Measurements from ENCODE around the gene GAB2. TPM values are rescaled to one million over a fixed set of nuclear protein-coding genes. Genes with fewer than 3 reads are reported as not detected.

The GAB2 gene
- total and polyA plus RNA-seq, 2 experiments from 2014 or later = 4.9 to 10.2 TPM

- Histone ChIP-seq H3K4me3 (no peak overlapping the region), H3K4me2 (no peak overlapping the region), H2AFZ (no peak overlapping the region), H4K20me1 (ENCODE audit: insufficient read depth, poor library complexity, severe bottlenecking) (no peaks in the 10 kb centered on the region), H3K27me3 (no peaks in the 10 kb centered on the region), H3K4me1 (ENCODE audit: insufficient read depth) (peaks cover 10% of the 10 kb centered on the region), H3K36me3 (replicated peaks; ENCODE audit: insufficient read depth, low read depth) (no peaks in the 10 kb centered on the region), H3K9me3 (ENCODE audit: low read depth) (peaks cover 5% of the 10 kb centered on the region), H3K9me2 (replicated peaks; ENCODE audit: insufficient read depth) (no peaks in the 10 kb centered on the region), H3K27ac (no peak overlapping the region), H3K79me2 (peaks cover 63% of the 10 kb centered on the region)
- TF ChIP-seq CTCF (IDR thresholded peaks at IDR 0.05; ENCODE audit: poor library complexity) (peak; percentile 60), EZH2phosphoT487 (IDR thresholded peaks at IDR 0.05; ENCODE audit: low read depth, severe bottlenecking, unreplicated experiment) (no peak)
- WGBS (ENCODE audit: low lambda C conversion rate, missing lambda C conversion rate) = 91% methylated on average over 14 of the region's 14 CpGs
- DNase-seq (ENCODE audit: low spot score) = peak; percentile 12
These were observed 3.1 kb downstream of the GAB2 start for GRCh38 chr11:78414321-78415051.

DNA sequence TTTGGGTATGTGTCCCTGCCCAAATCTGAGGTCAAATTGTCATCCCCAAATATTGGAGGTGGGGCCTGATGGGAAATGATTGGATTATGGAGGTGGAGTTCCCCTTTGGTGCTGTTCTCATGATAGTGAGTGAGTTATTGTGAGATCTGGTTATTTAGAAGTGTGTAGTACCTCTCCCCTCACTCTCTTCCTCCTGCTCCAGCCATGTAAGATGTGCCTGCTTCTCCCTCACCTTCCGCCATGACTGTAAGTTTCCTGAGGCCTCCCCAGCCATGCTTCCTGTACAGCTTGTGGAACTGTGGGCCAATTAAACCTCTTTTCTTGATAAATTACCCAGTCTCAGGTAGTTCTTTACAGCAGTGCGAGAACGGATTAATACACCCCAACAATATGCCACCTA lies 9.0 kb downstream of the GAB2 start:
- no peaks in the 10 kb centered on the region for H3K9me2 ChIP-seq (replicated peaks; ENCODE audit: insufficient read depth)
- H3K27ac ChIP-seq = no peak overlapping the region
- H3K4me2 ChIP-seq = no peak overlapping the region
- peaks cover 3% of the 10 kb centered on the region for H4K20me1 ChIP-seq (ENCODE audit: insufficient read depth, poor library complexity, severe bottlenecking)
- no peaks in the 10 kb centered on the region for H3K4me1 ChIP-seq (ENCODE audit: insufficient read depth)
- no peaks in the 10 kb centered on the region for H3K36me3 ChIP-seq (replicated peaks; ENCODE audit: insufficient read depth, low read depth)
- no peak for TF ChIP-seq CTCF (IDR thresholded peaks at IDR 0.05; ENCODE audit: poor library complexity)
- no peak for TF ChIP-seq EZH2phosphoT487 (IDR thresholded peaks at IDR 0.05; ENCODE audit: low read depth, severe bottlenecking, unreplicated experiment)
- no peak for TF ChIP-seq EZH2 (IDR thresholded peaks at IDR 0.05; ENCODE audit: borderline replicate concordance)
- H3K27me3 ChIP-seq = no peaks in the 10 kb centered on the region
- H3K79me2 ChIP-seq = peaks cover 99% of the 10 kb centered on the region
- WGBS (ENCODE audit: low lambda C conversion rate, missing lambda C conversion rate) = 99% methylated on average over 3 of the region's 3 CpGs
- H2AFZ ChIP-seq = no peak overlapping the region
- no peak for DNase-seq (ENCODE audit: low spot score)
- H3K9me3 ChIP-seq (ENCODE audit: low read depth) = peaks cover 5% of the 10 kb centered on the region
- H3K4me3 ChIP-seq = no peak overlapping the region

- no peaks in the 10 kb centered on the region for H3K36me3 ChIP-seq (replicated peaks; ENCODE audit: insufficient read depth, low read depth)
- TF ChIP-seq EZH2 (IDR thresholded peaks at IDR 0.05; ENCODE audit: borderline replicate concordance) (no peak), CTCF (IDR thresholded peaks at IDR 0.05; ENCODE audit: poor library complexity) (no peak), EZH2phosphoT487 (IDR thresholded peaks at IDR 0.05; ENCODE audit: low read depth, severe bottlenecking, unreplicated experiment) (no peak)
- H3K4me2 ChIP-seq = no peak overlapping the region
- 83% methylated on average over 3 of the region's 3 CpGs for WGBS (ENCODE audit: low lambda C conversion rate, missing lambda C conversion rate)
- H3K27me3 ChIP-seq = no peaks in the 10 kb centered on the region
- H3K9me3 ChIP-seq (ENCODE audit: low read depth) = peaks cover 5% of the 10 kb centered on the region
- peaks cover 97% of the 10 kb centered on the region for H3K79me2 ChIP-seq
- no peak overlapping the region for H3K27ac ChIP-seq
- no peak for DNase-seq (ENCODE audit: low spot score)
- H3K4me3 ChIP-seq = no peak overlapping the region
- no peaks in the 10 kb centered on the region for H3K4me1 ChIP-seq (ENCODE audit: insufficient read depth)
- H3K9me2 ChIP-seq (replicated peaks; ENCODE audit: insufficient read depth) = no peaks in the 10 kb centered on the region
- peaks cover 3% of the 10 kb centered on the region for H4K20me1 ChIP-seq (ENCODE audit: insufficient read depth, poor library complexity, severe bottlenecking)
- no peak overlapping the region for H2AFZ ChIP-seq
These were observed 10.9 kb downstream of the GAB2 start for GRCh38 chr11:78406568-78407196.

Data from hepatocyte (in vitro differentiated cells).